Activated CD4-positive, alpha-beta T cell treated with anti-CD3 and anti-CD28 coated beads, Interleukin-2, amount 50 U/mL, for 1 hour (primary cell): ENCODE measurements around the gene TMEM223.
"Not testable (repeated sequence)": the region's sequence is repeated elsewhere in the genome, so short reads cannot be mapped to it uniquely, and the experiment has no call there.

ENCODE experiments used
- DNase-seq: peaks from one replicate; pipeline ENCODE4 v3.0.0-alpha.2; 2020

Gene TMEM223

DNA sequence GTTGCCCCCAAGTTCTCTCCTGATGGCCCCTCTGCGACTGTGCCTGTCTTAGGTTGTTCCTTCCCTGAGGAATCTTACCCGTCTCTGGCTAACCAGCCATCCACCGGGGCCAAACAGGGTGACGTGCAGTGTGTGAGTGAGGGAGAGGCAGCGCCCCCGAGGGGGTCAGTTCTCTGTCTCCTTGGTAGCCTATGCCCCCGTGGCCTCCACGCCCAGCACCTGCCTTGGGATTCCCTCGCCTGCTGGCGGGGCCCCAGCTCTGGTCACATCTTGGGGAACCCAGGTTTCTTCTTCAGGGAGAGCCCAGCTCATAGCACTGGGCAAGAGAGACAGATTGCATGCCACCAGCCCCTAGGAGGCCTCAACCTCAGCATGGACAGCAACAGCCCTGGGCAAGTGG lies 7.7 kb upstream of the TMEM223 start:
- DNase-seq = no peak

DNA sequence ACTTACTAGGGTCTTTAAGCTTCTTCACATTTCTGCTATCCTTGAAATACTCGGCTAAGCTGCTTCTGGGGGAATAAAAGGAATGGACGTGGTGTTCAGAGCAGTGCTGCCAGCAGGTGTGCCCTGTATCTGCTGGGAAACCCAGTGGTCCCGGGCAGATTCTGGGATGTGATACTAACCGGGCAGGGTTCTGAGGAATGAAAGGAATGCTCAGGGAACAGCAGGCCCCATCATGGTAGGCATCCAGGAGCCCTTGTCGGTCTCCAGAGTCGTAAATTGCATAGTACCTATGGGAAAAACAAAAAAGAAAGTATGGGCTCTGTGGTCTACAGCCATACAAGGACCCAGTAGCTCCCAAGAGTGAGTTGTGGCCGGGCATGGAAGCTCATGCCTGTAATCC lies 4.5 kb upstream of the TMEM223 start:
- no peak for DNase-seq

DNA sequence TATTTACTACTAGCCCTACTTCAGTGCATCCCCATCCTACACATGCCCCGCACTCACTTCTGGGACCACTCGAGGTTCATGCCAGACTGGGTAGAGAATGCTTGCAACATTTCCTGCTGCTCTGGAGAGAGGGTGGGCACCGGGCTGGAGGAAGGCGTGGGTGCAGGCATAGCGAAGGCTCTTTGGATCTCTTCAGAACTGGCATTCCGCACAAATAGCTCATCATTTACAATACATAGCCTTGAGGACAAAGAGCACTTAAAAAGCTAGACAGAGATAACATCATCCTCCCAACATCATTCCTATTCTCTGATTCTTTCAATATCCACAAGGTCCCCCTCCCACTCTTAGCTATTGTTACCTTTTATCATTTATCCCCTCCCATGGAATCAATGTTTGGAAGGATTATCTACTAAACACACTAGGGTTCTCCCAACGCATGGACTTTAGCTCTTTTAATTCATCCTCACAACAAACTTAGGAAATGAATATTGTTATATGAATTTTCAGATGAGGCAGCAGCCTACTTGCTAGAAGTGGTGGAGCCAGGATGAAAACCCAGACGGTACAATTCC lies 2.5 kb upstream of the TMEM223 start:
- DNase-seq = no peak

DNA sequence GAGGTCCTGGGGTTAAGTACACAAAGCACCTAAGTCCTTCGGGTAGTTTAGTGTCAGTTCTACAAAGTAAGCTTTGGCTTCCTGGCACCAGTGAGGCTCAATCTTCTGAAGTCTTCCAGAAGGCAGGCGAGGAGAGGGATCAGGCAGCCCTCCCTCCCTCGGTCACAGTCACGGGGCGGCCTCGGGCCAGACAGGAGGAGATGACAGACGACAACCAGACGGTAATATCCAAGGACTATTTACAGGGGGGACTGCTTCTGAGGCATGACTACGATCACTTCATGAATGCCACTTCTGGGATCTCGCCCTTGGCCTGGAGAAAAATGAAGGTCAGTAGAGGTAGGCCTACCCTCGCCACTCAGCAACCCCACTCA lies 383 bp upstream of the TMEM223 start:
- DNase-seq = no peak

DNA sequence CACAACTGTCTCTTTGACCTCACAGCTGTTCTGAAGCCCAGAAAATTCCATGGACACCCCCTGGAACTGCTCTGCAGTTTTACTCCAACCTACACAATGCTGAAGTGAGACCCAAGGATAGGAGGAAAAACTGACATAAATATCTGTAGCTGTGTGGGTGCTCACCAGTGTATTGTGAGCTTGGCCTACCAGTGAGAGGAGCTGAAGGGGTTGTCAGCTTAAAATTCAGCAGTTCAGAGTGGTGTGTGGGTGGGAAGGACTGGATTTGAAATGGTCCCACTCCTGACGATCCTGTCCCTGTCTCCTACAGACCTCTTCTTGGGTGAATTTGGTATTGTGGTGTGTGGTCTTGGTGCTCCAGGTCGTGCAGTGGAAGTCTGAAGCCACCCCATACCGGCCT lies 2.2 kb downstream of the TMEM223 start:
- no peak for DNase-seq

DNA sequence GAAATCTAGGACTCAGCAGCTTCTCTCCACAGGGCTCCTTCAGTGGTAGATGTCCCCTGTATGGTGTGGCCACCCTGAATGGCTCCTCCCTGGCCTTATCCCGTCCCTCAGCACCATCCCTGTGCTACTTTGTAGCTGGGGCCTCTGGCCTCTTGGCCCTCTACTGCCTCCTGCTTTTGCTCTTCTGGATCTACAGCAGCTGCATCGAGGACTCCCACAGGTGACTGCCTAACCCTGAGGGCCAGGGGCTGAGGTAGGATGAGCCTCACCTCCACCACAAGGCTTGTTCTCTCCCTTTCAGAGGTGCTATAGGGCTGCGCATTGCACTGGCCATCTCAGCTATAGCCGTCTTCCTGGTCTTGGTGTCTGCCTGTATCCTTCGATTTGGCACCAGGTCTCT lies 2.8 kb downstream of the TMEM223 start:
- no peak for DNase-seq

DNA sequence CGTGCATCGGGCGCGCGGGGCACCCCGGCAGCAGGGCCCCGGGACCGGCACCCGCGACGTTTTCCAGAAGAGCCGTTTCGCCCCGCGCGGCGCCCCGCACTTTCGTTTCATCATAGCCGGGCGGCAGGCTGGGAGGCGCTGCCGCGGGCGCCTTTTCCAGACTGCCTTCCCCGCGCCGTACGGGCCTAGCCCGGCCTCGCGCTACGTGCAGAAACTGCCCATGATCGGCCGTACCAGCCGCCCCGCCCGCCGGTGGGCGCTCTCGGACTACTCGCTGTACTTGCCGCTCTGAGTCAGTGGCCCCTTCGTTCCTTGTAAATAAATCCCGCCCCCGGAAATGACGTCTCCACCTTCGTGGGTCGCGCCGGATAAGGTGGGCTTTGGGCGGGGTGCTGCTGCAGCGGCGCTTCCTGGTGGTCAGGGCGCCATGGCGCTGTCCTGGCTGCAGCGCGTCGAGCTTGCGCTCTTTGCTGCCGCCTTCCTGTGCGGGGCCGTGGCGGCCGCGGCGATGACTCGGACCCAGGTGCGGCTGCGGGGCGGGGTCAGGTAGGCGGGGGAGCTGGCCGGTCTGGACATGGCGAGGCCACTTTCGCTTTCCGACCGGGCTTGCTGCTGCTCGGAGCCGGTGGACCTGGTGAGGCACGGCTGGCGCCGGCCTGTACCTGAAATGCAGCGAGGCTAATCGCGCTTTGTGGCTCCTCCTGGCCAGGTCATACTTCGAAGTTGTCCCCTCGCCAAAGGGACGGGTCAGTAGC lies 4.6 kb downstream of the TMEM223 start, which contains the start of gene TMEM179B:
Gene TMEM179B (plus strand): TSS at position 398 of the 755 bp plus-strand sequence. CDS start 30 bp downstream, at position 428.
- peak; percentile 97 for DNase-seq

DNA sequence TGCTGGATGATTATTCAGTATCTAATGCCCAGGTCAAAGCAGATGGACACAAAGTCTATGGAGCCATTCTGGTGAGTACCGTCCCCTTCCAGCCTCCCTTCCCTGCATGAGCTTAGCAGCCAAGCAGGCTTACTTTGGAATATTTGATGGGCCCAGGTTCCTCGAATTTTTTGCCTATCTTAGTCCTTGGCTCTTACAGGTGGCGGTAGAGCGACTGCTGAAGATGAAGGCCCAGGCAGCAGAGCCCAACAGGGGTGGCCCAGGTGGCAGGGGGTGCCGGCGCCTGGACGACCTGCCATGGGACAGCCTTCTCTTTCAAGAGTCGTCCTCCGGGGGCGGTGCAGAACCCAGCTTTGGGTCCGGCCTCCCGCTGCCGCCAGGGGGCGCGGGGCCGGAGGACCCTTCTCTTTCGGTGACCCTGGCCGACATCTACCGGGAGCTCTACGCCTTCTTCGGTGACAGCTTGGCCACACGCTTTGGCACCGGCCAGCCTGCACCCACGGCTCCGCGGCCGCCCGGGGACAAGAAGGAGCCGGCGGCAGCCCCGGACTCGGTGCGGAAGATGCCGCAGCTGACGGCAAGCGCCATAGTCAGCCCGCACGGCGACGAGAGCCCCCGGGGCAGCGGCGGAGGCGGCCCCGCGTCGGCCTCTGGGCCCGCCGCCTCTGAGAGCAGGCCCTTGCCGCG lies 5.3 kb downstream of the TMEM223 start:
- peak; percentile 78 for DNase-seq

DNA sequence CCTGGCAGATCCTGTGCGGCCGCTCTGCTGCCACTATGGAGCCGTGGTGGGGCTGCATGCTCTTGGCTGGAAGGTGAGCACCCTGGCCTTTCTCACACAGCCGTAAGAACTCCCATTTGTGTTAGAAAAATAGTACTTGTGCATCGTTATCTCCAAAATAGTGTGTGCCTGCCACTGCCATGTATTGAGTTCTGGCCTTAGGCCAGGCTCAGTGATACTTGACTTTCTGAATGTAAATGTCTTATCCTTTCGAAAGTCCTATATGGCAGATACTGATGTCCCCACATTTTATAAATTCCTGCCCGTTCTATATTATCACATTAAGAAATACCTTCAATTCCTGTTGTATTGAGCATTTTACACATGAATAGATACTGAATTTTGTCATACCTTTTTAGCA lies 9.1 kb downstream of the TMEM223 start:
- no peak for DNase-seq

DNA sequence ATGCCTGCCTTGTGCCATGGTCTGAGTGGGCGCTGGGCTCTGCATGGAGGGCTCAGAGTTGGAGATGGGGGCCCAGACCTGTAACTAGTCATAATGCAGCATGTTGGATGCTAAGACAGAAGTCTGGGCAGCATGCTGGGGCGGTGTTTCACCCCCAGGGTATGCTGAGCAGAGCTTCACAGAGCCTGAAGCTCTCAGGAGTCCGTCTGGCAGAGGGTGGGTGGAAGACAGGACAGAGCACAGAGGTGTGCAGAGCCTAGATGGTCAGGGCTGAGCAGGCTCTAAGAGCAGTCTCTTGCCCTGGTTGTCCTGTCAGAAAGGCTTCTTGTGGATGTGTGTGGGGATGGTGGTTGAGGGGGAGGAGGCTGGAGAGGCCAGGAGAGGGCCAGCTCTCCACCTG lies 13.4 kb downstream of the TMEM223 start:
- DNase-seq = no peak

DNA sequence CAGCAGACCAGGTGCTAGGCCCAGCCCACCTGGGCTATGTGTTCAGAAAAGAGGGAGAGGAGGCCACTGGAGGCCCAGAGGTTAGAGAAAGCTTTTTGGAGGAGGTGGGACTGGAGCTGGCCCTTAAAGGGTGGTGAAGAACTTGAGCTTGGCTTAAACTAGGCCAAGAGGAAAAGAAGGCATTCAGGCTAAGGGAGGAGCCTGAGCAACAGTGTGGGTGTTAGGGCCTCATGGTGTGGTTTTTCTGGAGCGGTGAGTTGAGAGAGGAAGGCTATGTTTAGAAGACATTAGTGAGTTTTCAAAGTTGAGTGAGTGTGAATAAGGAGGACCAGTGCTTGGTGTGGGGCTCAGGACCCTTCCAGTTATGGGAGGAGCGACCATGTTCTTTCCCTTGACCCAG lies 14.4 kb downstream of the TMEM223 start:
- DNase-seq = no peak

DNA sequence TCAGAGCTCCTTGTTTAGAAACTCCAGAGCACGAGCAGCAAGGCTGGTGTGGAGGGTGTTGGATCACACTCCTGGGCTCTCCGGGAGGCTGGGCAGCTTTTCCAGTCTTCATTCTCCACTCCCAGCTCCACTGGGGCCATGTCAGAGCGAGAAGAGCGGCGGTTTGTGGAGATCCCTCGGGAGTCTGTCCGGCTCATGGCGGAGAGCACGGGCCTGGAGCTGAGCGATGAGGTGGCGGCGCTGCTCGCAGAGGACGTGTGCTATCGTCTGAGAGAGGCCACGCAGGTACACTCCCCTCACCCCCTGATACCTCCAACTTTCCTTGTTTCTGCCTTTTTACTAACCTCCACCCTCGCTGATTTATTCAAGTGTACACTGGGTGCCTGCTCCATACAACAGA lies 16.2 kb downstream of the TMEM223 start:
- DNase-seq = no peak

DNA sequence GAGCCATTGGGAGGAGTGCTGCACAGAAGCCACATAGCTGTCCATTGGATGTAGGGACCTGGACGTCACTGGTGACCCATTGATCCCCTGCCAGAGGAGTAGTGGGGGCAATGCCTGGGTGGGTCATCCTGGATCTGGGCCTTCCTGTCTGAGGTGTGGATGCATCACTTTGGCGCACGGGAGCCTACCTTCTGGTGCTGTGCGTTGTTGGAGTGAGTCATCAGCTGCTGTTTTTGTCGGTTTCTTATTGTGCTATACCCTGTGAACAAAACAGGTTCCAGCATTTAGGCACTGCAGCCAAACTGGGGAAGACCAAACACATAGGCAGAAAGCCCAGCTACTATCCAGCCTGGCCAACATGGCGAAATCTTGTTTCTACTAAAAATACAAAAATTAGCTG lies 17.4 kb downstream of the TMEM223 start:
- no peak for DNase-seq

DNA sequence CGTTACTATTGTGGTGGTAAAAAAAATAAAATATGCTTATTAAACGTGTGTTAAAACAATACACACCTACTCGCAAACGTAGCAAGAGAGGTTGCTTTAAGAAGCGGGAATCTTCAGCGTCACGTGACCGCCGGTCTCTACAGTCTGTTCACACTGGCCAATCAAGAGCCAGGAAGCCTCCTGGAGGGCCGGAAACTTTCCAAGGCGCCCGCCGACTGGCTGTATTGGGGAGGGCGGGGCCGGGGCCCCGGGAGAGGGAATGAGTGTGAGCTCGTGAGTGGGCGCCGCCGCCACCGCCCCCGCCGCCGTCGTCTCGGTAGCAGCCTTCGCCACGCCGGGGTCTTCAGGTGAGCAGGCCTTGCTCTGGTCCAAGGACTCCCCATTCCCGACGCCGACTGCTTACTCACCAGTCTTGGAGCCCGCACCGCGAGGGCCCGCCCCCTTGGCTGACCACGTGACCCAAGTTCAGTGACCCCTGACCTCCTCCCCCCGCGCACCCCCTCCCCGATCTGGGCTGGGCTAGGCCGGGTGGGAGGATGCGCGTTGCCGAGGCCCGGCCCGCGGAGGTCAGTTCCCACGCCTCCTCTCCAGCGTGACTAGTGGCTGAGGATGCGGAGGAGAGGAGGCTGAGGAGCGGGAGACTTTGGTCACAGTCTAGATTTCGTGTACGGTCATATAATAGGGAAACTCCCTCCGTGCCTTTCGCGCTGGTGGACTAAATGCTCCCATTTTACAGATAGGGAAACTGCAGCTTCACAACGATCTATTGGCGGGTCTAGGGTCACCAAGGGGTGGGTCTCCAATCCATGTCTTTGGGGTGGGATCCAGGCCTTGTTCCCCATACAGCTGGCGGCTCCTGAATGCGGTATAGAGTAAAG lies 20.4 kb downstream of the TMEM223 start, which contains the start of gene TAF6L:
Gene TAF6L (plus strand): TSS at position 253 of the 878 bp plus-strand sequence. CDS start 4,388 bp downstream, outside the sequence.
- peak; percentile 87 for DNase-seq

DNA sequence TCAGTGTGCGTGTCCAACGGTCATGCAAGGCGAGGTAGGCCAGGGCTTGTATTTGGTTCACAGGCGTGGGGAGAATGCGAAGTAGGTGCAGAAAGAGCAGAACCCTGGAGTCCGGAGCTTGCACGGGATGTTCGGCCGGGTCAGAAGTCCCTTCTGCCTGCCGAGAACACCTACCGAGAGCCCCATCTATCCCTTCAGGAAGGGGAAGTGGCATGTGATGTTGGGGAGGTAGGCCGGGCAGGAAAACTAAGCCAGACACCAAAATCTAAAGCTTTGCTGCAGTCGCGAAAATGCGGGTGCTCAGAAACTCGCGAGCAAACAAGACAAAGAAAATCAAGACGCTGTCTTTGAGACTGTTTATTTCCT lies 21.0 kb downstream of the TMEM223 start:
- DNase-seq = no peak

DNA sequence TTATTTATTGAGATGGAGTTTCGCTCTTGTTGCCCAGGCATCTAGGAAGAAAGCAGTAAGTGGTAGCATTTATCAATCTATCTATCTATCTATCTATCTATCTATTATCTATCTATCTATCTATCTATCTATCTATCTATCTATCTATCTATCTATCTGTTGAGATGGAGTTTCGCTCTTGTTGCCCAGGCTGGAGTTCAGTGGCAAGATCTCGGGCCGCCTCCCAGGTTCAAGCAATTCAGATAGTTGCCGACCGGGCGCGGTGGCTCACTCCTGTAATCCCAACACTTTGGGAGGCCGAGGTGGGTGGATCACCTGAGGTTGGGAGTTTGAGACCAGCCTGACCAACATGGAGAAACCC lies 31.0 kb downstream of the TMEM223 start:
- DNase-seq = not testable (repeated sequence)

DNA sequence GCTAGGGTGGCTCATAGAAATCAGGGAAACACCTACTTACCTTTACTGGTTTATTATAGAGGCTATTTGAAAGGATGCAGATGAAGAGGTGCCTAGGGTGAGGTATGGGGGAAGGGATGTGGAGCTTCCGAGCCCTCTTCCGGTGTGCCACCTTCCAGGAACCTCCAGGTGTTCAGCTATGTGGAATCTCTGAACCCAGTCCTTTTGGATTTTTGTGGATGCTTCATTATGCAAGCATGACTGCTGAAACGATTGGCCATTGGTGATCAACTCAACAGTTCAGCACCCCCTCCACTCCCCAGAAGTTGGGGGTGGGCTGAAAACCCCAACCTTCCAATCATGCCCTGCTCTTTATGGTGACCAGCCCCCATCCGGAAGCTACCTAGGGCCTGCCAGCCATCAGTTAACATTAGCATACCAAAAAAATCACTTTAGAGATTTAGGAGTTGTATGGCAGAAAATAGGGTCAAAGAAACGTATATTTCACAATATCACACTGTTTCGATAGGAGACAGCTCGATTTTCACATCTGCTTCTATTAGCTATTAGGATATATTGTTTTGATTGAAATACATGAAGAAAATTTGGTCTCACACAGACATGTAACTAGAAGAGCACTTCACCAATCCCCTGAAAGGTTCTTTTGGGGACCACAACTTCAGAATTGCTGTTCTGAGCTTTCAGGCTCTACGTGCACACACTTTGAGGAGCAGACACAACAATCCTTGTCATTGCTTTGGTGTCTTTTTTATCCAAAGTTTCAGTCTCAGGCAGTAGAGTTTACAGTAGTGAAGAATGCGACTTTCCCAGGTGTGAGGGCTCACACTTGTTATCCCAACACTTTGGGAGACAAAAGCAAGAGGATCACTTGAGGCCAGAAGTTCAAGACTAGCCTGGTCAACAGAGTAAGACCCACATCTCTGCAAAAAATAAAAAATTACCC lies 33.7 kb downstream of the TMEM223 start:
- no peak for DNase-seq

DNA sequence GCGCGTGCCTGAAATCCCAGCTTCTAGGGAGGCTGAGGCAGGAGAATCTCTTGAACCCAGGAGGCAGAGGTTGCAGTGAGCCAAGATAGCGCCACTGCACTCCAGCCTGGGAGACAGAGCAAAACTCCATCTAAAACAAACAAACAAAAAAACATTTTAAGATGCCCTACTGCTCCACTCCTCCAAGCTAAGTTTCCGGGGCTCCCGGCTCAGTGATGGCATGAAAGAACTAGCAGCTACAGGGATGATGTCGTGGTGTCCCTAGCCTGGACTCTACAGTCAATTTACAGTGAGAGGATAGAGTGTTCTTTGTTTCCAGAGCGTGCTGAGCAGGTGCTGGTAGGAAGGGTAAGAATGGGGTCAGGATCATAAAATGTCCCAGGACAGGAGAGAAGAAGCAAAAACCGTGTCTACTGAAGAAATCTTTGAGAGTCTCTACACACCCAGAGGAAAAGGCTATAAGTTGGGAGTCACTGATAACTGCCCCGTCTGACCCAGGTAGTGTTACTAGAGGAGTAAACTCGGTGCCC lies 36.7 kb downstream of the TMEM223 start:
- DNase-seq = no peak

DNA sequence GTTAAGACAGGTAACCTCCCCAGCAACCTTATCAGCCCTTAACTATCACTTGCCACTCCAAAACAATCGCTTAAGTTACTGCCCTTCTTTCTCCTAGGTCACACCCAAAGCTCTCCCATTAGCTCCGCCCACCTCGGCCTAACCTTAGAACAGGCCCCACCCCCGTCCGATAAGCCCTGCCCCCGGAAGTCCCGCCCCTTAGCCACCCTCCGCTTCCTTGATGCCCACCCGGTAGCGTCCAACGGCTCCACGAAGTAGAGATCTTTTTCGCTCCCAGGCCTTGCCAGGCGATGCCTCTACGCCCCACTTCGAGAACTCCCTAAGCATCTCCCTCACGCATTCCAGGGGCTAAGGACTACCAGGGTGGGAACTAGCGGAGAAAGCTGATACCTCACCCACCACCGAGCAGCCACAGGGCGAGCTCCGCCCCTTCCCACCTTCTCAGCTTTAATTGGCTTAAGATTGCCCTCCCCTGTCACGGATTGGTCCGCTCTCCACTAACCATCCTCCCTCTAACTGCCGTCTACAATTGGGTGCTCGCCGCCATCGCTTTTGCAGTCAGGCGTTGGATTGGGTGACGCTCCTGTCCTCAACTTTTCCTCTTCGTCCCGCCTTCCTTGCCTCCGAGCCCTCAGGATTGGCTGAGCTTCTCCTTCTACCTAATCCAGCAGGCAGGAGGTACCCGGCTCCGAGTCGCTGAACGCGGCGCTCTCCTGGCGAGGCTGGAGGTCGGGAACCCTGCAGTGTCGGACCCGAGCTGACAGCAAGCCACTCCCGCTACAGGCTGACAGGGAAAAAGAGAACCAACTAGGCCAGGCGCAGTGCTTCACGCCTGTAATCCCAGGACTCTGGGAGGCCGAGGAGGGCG lies 37.8 kb downstream of the TMEM223 start, which contains the start of gene ZBTB3:
Gene ZBTB3 (minus strand): TSS at position 425 of the 868 bp plus-strand sequence. CDS start 496 bp downstream, outside the sequence.
- DNase-seq = peak; percentile 96

DNA sequence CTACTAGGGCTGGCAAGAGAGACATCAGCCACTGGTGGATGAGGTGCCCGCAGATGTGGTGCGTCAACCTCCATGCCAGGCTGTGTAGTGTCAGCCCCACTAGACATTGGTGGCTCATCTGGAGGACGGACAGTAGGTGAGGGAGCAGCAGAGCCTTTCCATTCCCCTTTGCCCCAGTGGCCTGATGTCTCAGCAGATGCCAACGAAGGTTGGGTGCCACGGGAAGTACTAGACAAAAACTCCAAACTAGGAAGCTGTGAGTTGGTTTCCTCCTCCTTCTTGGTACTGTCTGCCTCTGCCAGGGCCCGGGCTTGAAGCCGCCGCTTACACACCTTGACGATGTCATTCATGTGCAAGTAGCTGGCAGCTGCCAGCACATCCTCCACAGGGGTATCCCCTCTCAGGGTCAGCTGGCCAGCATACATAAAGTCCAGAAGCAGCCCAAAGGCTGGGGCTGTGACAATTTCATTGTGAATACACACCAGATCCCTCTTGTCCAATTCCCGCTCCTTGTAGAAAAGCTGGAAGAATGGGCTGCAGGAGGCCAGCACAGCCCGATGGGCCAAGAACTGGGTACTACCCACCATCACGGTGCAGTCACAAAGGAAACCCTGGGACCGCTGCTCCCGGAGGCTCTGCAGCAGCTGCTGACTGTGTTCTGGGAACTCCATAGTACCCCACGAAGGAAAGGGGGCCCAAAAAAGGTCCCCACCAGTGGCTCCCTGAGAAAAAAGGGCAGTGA lies 38.6 kb downstream of the TMEM223 start:
- DNase-seq = no peak
